ENCODE results near the gene NUP210L.

DNA sequence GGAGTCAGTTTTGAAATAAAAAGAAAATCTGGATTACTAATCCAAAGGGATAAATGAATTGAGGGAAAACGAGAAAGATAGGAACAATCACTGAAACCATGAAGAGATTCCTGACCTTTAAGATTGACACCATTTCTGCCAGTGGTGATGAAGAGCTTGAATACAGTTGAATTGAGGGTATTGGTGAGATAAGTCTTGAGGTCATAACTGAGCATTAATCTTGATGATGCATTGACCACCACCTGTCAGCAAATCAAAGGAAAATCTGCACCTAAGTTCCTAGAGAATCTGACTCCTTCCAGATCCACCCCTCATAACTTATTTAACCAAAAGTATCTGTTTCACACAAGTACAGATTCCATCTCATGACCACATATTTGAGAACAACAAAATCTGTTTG lies 142.7 kb downstream of the NUP210L start:
- TF ChIP-seq, protein P1, sequence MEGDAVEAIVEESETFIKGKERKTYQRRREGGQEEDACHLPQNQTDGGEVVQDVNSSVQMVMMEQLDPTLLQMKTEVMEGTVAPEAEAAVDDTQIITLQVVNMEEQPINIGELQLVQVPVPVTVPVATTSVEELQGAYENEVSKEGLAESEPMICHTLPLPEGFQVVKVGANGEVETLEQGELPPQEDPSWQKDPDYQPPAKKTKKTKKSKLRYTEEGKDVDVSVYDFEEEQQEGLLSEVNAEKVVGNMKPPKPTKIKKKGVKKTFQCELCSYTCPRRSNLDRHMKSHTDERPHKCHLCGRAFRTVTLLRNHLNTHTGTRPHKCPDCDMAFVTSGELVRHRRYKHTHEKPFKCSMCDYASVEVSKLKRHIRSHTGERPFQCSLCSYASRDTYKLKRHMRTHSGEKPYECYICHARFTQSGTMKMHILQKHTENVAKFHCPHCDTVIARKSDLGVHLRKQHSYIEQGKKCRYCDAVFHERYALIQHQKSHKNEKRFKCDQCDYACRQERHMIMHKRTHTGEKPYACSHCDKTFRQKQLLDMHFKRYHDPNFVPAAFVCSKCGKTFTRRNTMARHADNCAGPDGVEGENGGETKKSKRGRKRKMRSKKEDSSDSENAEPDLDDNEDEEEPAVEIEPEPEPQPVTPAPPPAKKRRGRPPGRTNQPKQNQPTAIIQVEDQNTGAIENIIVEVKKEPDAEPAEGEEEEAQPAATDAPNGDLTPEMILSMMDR (IDR thresholded peaks at IDR 0.05), result no peak
- no peak for TF ChIP-seq POLR2A (IDR thresholded peaks at IDR 0.05)
